Measurements from ENCODE around the gene APBB2.
"Not testable (repeated sequence)": the region's sequence is repeated elsewhere in the genome, so short reads cannot be mapped to it uniquely, and the experiment has no call there.

APBB2 gene

DNA sequence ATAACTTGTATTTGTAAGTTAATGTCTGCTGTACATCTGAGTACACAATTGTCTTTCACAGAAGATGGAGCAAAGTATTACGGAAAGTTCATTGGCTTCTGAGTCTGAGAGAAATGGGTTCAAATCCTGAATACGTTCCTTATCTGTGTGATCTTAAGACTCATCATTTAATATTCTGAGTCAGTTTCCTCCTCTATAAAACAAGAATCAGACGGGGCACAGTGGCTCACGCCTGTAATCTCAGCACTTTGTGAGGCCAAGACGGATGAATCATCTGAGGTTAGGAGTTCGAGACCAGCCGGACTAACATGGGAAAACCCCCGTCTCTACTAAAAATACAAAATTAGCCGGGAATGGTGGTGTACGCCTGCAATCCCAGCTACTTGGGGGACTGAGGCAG, 57.8 kb downstream of the APBB2 start:
- TF ChIP-seq, protein P1, sequence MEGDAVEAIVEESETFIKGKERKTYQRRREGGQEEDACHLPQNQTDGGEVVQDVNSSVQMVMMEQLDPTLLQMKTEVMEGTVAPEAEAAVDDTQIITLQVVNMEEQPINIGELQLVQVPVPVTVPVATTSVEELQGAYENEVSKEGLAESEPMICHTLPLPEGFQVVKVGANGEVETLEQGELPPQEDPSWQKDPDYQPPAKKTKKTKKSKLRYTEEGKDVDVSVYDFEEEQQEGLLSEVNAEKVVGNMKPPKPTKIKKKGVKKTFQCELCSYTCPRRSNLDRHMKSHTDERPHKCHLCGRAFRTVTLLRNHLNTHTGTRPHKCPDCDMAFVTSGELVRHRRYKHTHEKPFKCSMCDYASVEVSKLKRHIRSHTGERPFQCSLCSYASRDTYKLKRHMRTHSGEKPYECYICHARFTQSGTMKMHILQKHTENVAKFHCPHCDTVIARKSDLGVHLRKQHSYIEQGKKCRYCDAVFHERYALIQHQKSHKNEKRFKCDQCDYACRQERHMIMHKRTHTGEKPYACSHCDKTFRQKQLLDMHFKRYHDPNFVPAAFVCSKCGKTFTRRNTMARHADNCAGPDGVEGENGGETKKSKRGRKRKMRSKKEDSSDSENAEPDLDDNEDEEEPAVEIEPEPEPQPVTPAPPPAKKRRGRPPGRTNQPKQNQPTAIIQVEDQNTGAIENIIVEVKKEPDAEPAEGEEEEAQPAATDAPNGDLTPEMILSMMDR (IDR thresholded peaks at IDR 0.05; ENCODE audit: low read depth, low read length, missing control alignments), result no peak
- H3K4me3 ChIP-seq (replicated peaks; ENCODE audit: low read depth, low read length), result no peak overlapping the region
- no peak for DNase-seq (ENCODE audit: extremely low read depth, low read depth)

DNA sequence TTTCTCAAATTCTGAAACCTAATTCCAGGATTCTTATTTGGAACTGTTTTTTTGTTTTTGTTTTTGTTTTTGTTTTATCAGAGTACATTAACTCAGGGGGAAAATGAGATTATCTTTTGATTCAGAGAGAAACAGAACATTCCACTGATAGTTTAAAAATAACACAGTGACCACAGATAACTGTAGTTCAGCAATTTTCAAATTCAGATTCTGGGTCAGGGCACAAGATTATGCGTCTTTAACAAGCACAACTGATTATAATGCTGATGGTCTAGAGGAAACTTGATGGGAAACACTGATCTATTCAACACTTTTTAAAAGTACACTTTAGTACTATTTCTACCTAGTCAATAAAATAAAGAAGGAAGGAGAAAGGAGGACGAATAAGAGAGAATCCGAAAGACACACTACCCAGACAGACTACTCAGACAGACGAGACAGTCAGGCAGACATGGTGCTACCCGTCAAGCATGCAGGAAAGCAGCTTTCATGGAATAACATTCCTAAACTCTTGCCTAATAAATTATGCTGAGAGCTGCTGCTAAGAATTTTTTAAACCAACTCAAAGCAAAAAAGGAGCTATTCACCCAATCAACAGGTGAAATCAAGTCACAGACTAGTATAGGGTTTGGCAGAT, 59.0 kb downstream of the APBB2 start:
- H3K4me3 ChIP-seq (replicated peaks; ENCODE audit: low read depth, low read length), result no peak overlapping the region
- TF ChIP-seq, protein P1 (IDR thresholded peaks at IDR 0.05; ENCODE audit: low read depth, low read length, missing control alignments), result no peak
- DNase-seq (ENCODE audit: extremely low read depth, low read depth), result no peak

DNA sequence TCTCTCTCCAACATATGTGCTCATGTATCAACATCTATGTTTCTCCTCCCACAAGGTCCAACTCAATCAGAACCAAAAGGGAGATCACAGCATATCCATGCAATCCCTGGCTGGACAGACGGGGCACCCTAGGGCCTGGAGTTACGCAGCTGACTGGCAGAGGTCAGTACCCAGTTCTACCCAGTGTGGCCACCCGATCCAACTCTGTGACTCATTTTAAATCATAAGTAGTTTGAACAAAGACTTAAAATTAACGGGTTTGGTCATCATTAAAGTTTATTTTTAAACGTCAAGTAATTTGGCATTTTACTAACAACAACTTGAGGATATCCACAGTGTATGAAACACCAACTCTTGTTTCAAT, 59.5 kb downstream of the APBB2 start:
- no peak overlapping the region for H3K4me3 ChIP-seq (replicated peaks; ENCODE audit: low read depth, low read length)
- TF ChIP-seq, protein P1 (IDR thresholded peaks at IDR 0.05; ENCODE audit: low read depth, low read length, missing control alignments), result no peak
- DNase-seq (ENCODE audit: extremely low read depth, low read depth), result no peak

DNA sequence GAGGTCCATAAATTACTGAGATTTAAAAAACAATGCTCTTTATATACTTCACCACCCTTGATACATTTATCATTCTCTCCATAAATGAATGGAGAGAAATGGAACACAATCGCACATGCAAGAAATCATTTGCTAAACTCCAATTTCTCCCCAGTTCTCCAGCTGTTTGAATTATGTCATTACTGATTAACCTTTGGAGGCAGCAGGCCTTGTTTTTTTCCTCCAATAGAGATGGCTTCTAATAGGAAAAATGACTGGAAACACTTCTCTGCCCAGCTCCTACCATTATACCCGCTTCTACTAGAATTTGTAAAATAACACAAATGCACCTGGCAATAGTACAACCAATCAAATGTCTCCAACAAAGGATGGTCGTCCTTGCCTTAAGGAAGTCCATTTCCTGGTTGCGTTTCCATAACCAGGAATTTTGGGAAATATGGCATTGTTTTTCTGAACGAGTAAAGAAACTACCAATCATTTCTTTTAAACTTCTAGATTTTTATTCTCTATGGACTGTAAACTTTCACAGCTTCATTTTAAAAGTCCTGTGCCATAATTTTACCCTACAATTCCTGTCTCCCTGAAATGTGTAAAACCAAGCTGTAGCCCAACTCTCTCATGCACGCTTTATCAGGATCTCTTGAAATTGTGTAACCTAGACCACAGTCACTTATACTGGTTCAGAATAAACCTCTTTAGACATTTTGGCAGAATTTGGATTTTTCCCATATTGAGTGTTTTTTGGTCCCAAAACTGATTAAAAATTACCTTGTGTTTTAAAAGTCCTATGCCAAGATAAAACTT, 60.1 kb downstream of the APBB2 start:
- no peak for DNase-seq (ENCODE audit: extremely low read depth, low read depth)
- H3K4me3 ChIP-seq (replicated peaks; ENCODE audit: low read depth, low read length), result no peak overlapping the region
- TF ChIP-seq, protein P1 (IDR thresholded peaks at IDR 0.05; ENCODE audit: low read depth, low read length, missing control alignments), result no peak

DNA sequence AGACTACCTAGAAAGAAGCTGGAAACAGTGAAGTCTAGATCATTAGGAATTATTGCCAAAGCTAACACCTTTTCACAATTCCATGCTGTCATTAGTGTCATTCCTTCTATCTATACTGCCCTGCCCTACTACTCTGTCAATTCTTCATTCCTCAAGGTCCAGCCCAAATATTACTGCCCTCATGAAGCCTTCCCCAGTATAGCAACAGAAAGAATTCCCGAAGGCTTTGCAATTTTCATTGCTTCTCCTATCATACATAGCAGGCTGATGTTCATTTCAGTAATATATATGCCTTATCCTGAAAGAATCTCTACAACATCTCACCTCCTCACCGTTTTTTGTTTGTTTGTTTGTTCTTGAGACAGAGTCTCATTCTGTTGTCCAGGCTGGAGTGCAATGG, 63.9 kb downstream of the APBB2 start:
- H3K4me3 ChIP-seq (replicated peaks; ENCODE audit: low read depth, low read length), result no peak overlapping the region
- DNase-seq (ENCODE audit: extremely low read depth, low read depth), result no peak
- TF ChIP-seq, protein P1 (IDR thresholded peaks at IDR 0.05; ENCODE audit: low read depth, low read length, missing control alignments), result no peak

DNA sequence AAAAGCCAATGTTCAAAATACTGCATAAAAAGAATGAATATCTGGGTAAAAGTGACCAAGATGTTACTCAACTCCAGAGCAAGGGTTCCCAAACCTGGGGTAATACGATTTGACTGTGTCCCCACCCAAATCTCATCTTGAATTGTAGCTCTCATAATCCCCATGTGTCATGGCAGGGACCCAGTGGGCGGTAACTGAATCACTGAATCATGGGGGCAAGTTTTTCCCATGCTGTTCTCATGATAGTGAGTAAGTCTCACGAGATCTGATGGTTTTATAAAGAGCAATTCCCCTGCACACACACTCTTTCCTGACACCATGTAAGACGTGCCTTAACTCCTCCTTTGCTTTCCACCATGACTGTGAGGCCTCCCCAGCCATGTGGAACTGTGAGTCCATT, 64.8 kb downstream of the APBB2 start:
- not testable (repeated sequence) for H3K4me3 ChIP-seq (replicated peaks; ENCODE audit: low read depth, low read length); DNase-seq (ENCODE audit: extremely low read depth, low read depth)

DNA sequence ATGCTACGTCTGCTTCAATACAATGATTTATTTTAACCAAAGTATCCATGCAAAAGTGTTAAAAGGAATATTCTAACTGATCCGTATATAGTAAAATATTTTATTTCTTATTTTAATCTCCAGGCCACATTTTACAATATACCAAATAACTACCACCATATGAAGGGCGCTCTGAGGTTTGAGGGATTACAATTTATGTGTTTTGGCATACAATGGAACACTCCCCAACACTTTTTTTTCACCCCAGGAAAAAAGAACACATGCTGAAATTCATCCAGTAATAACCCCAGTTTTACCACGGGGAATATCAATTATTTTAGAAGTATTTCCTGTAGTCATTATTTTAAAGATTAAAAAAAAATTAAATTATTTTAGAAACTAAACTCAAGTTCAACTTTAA, 65.4 kb downstream of the APBB2 start:
- TF ChIP-seq, protein P1 (IDR thresholded peaks at IDR 0.05; ENCODE audit: low read depth, low read length, missing control alignments), result no peak
- no peak for DNase-seq (ENCODE audit: extremely low read depth, low read depth)
- no peak overlapping the region for H3K4me3 ChIP-seq (replicated peaks; ENCODE audit: low read depth, low read length)
